ENCODE measurements around the gene TEP1. TPM values are rescaled to one million over a fixed set of nuclear protein-coding genes. Genes with fewer than 3 reads are reported as not detected.

TEP1 gene
- total and polyA plus RNA-seq, 2 of the 13 experiments (the other 11 are each of a cell fraction or from before 2014, with no cell fraction given), result 11.0 to 12.8 TPM

DNA sequence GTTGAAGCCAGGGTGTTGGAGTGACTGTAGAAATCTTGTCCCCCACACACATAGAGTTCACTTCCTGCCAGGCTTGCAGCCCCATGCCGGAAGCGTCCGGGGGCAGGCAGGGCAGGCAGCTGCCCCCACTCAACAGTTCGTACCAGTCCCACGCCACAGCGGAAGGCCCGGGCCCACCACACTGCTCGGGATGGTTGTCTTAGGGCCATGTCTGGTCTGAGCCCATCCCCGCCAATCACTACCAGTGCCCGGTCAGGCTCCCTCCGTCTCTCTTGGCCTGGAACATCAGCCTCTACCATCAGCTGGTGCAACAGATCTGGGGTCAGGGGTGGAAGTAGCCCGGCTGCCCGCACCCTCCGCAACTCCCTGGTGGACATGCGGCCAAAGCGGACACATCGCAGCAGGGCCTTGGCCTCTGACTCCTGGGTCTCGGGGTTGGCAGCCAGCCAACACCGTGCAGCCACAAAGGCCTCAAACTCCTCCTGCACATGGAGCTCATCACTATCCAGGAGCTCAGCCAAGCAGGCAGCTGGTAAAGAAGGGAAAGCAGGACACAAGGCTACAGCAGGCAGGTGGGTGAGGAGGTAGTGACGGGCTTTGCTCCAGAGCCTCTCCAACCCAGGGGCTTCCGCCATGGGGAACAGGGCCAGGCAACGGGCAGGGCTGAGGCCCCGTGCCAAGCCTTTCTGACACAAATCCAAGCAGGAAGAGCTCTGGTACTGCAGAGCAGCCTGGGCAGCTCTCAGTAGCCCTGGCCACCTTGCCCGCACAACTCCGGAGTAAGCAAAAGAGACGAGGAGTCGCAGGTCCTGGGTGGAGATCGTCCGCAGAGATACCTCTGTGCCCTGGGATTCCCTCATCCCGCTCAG, 16.7 kb upstream of the TEP1 start:
- in situ Hi-C loops (cut with HindIII; ENCODE audit: extremely low pct_ligation_motif_present, low pct_unique_long_range_greater_than_20kb), result no loop called here
- Histone ChIP-seq H3K9me3 (ENCODE audit: low read length) (no peaks in the 10 kb centered on the region), H3K79me2 (ENCODE audit: insufficient read depth, low read length) (no peaks in the 10 kb centered on the region), H3K4me1 (ENCODE audit: insufficient read depth, low read length) (peaks cover 52% of the 10 kb centered on the region), H3K9ac (ENCODE audit: insufficient read depth, low read depth, low read length) (no peak overlapping the region), H2AFZ (ENCODE audit: low read length) (no peak overlapping the region), H3K27ac (ENCODE audit: extremely low read length, insufficient read depth, low read length) (no peak overlapping the region), H3K36me3 (replicated peaks in 1 of 2; ENCODE audit: control insufficient read depth in 1 of 2, insufficient read depth in 2 of 2, low read length in 2 of 2) (no peaks in the 10 kb centered on the region), H4K20me1 (ENCODE audit: insufficient read depth, low read length) (no peaks in the 10 kb centered on the region), H3K4me3 (replicated peaks in 1 of 3; ENCODE audit: insufficient read depth in 1 of 3, low read depth in 2 of 3, low read length in 3 of 3) (no peak overlapping the region), H3K27me3 (ENCODE audit: control insufficient read depth in 1 of 2, insufficient read depth in 2 of 2, low read length in 2 of 2) (no peaks in the 10 kb centered on the region; a peak in 1 of 5 replicates), H3K4me2 (ENCODE audit: low read depth, low read length) (peak overlapping the region; percentile 25)
- intact Hi-C loops (cut with micrococcal nuclease; ENCODE audit: unreplicated experiment), result no loop called here
- ATAC-seq (peak; percentile 65), FAIRE-seq (peak; percentile 56), DNase-seq (ENCODE audit: low spot score) (peak; percentile 30)
- BruUV-seq (replicated peaks), result no TSS peak
- CTCF ChIA-PET (ENCODE audit: low intra/inter-chr PET ratio, low total read pairs), result no interaction called here
- 39% methylated on average over 14 of the region's 30 CpGs for WGBS (ENCODE audit: low lambda C conversion rate)
- POLR2A ChIA-PET, result interaction anchor here (0.7 to 4.0 kb wide), 8 partner anchors 12 to 86 kb away, joined by 3 to 37 read pairs (median 4); partner anchors contain the start of genes APEX1, OSGEP, PARP2 and PIP4P1
- TF ChIP-seq AHR (CRISPR knock-in tag; IDR thresholded peaks at IDR 0.05) (no peak), LCORL (IDR thresholded peaks at IDR 0.05) (peak; percentile 88), LCORL (CRISPR knock-in tag; IDR thresholded peaks at IDR 0.05) (no peak; the same call in 1 of the 2 replicates), ZNF572 (CRISPR knock-in tag; IDR thresholded peaks at IDR 0.05) (0 out of 2 replicates have a peak, but pooled peaks have one; percentile 23), RFX1 (IDR thresholded peaks at IDR 0.05) (no peak), ZFP90 (CRISPR knock-in tag; IDR thresholded peaks at IDR 0.05; ENCODE audit: borderline replicate concordance) (peak; percentile 100), HDAC1 (CRISPR knock-in tag; IDR thresholded peaks at IDR 0.05) (peak; percentile 62), RFX5 (IDR thresholded peaks at IDR 0.05; ENCODE audit: low read depth, low read length) (no peak), NR2C2 (CRISPR knock-in tag; IDR thresholded peaks at IDR 0.05; ENCODE audit: borderline replicate concordance) (peak; percentile 63; the same call in 1 of the 2 replicates), NAIF1 (CRISPR knock-in tag; IDR thresholded peaks at IDR 0.05; ENCODE audit: borderline replicate concordance) (peak; percentile 57; the same call in 1 of the 2 replicates), ZMYM3 (CRISPR knock-in tag; IDR thresholded peaks at IDR 0.05) (peak; percentile 94), HDAC2 (CRISPR knock-in tag; IDR thresholded peaks at IDR 0.05) (peak; percentile 27; the same call in 1 of the 2 replicates), NR2F2 (IDR thresholded peaks at IDR 0.05; ENCODE audit: borderline replicate concordance, low read depth) (peak; percentile 90)
- TF ChIP-seq, protein P1, sequence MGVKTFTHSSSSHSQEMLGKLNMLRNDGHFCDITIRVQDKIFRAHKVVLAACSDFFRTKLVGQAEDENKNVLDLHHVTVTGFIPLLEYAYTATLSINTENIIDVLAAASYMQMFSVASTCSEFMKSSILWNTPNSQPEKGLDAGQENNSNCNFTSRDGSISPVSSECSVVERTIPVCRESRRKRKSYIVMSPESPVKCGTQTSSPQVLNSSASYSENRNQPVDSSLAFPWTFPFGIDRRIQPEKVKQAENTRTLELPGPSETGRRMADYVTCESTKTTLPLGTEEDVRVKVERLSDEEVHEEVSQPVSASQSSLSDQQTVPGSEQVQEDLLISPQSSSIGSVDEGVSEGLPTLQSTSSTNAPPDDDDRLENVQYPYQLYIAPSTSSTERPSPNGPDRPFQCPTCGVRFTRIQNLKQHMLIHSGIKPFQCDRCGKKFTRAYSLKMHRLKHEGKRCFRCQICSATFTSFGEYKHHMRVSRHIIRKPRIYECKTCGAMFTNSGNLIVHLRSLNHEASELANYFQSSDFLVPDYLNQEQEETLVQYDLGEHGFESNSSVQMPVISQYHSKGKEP (CRISPR knock-in tag; IDR thresholded peaks at IDR 0.05), result no peak
- TF ChIP-seq, protein P2, sequence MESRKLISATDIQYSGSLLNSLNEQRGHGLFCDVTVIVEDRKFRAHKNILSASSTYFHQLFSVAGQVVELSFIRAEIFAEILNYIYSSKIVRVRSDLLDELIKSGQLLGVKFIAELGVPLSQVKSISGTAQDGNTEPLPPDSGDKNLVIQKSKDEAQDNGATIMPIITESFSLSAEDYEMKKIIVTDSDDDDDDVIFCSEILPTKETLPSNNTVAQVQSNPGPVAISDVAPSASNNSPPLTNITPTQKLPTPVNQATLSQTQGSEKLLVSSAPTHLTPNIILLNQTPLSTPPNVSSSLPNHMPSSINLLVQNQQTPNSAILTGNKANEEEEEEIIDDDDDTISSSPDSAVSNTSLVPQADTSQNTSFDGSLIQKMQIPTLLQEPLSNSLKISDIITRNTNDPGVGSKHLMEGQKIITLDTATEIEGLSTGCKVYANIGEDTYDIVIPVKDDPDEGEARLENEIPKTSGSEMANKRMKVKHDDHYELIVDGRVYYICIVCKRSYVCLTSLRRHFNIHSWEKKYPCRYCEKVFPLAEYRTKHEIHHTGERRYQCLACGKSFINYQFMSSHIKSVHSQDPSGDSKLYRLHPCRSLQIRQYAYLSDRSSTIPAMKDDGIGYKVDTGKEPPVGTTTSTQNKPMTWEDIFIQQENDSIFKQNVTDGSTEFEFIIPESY (CRISPR knock-in tag; IDR thresholded peaks at IDR 0.05), result 0 out of 2 replicates have a peak, but pooled peaks have one; percentile 26
- TF ChIP-seq, protein P3, sequence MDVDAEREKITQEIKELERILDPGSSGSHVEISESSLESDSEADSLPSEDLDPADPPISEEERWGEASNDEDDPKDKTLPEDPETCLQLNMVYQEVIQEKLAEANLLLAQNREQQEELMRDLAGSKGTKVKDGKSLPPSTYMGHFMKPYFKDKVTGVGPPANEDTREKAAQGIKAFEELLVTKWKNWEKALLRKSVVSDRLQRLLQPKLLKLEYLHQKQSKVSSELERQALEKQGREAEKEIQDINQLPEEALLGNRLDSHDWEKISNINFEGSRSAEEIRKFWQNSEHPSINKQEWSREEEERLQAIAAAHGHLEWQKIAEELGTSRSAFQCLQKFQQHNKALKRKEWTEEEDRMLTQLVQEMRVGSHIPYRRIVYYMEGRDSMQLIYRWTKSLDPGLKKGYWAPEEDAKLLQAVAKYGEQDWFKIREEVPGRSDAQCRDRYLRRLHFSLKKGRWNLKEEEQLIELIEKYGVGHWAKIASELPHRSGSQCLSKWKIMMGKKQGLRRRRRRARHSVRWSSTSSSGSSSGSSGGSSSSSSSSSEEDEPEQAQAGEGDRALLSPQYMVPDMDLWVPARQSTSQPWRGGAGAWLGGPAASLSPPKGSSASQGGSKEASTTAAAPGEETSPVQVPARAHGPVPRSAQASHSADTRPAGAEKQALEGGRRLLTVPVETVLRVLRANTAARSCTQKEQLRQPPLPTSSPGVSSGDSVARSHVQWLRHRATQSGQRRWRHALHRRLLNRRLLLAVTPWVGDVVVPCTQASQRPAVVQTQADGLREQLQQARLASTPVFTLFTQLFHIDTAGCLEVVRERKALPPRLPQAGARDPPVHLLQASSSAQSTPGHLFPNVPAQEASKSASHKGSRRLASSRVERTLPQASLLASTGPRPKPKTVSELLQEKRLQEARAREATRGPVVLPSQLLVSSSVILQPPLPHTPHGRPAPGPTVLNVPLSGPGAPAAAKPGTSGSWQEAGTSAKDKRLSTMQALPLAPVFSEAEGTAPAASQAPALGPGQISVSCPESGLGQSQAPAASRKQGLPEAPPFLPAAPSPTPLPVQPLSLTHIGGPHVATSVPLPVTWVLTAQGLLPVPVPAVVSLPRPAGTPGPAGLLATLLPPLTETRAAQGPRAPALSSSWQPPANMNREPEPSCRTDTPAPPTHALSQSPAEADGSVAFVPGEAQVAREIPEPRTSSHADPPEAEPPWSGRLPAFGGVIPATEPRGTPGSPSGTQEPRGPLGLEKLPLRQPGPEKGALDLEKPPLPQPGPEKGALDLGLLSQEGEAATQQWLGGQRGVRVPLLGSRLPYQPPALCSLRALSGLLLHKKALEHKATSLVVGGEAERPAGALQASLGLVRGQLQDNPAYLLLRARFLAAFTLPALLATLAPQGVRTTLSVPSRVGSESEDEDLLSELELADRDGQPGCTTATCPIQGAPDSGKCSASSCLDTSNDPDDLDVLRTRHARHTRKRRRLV (CRISPR knock-in tag; IDR thresholded peaks at IDR 0.05), result 0 out of 2 replicates have a peak, but pooled peaks have one; percentile 30
